ENCODE measurements around the gene WBP4.
"Not testable (repeated sequence)": the region's sequence is repeated elsewhere in the genome, so short reads cannot be mapped to it uniquely, and the experiment has no call there.

Gene WBP4

GRCh38 chr13:41085961-41086585 is 24.8 kb downstream of the WBP4 start:
- no peak for FAIRE-seq

DNA sequence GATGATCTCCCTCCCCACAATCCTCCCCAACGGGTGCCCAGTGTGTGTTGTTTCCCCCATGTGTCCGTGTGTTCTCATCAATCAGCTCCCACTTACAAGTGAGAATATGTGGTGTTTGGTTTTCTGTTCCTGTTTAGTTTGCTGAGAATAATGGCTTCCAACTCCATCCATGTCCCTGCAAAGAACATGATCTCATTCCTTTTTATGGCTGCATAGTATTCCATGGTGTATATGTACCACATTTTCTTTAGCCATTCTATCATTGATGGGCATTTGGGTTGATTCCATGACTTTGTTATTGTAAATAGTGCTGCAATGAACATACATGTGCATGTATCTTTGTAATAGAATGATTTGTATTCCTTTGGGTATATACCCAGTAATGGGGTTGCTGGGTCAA is 34.4 kb downstream of the WBP4 start:
- FAIRE-seq, result not testable (repeated sequence)

- no peak for FAIRE-seq
These were observed 37.5 kb downstream of the WBP4 start for GRCh38 chr13:41098761-41099160.

DNA sequence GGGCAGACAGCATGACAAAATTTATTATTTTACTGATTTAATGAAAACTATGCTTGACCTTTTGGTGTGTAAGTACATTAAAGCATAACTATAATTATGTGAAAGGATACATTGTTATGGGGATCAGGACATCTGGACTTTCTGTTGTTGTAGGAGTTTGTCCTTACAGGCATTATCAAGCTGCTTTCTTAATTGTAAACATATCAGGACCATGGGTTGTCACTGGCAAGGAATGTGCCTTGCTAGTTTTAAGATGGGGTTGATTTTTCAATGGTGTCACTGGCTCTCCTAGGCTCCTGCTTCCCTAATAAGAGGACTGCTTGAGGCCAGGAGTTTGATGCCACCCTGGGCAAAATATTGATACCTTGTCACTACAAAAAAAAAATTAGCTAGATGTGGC is 38.7 kb downstream of the WBP4 start:
- no peak for FAIRE-seq

- FAIRE-seq, result no peak
These were observed 45.8 kb downstream of the WBP4 start for GRCh38 chr13:41107104-41107571.

- no peak for FAIRE-seq
These were observed 46.3 kb downstream of the WBP4 start for GRCh38 chr13:41107584-41108014.

- no peak for FAIRE-seq
These were observed 50.1 kb downstream of the WBP4 start for GRCh38 chr13:41111454-41111853.

DNA sequence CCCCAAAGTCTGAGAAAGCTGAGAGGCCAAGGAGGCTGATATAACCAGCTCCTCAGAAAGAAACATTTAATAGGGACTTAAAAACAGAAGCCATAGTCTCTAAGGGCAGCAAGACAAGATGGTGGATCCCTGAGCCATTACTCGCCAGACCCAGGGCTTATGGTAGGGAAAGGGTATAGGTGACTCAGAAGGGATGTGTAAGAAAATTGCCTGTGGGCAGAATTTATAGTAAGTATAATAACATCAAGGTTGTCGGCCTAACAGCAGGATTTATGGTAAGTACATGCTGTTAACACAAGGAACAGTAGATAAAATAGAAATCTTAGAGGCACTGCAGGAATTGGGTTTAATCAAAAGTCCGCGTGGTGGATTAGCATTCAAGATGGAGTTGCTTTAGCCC is 56.6 kb downstream of the WBP4 start:
- FAIRE-seq, result no peak

GRCh38 chr13:41122838-41123237 is 61.5 kb downstream of the WBP4 start:
- no peak for FAIRE-seq

DNA sequence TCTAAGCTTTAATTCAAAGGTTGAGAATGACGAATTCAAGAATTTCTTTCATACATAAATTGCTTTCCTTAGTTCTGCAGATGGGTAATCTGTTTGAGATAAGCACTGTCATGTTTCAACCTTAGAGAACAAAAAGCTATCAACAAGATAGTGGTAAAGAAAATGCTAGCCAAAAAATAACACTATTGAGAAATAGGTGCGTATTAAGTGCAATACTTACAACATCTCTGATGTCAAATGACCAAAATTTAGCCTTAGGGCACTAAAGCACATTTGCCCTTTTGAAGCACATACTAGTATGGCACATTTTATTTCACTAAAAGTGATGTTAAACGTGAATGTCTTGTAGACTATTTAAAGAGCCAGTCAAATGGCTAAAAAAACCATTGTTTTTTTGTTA is 66.4 kb downstream of the WBP4 start:
- FAIRE-seq, result no peak

DNA sequence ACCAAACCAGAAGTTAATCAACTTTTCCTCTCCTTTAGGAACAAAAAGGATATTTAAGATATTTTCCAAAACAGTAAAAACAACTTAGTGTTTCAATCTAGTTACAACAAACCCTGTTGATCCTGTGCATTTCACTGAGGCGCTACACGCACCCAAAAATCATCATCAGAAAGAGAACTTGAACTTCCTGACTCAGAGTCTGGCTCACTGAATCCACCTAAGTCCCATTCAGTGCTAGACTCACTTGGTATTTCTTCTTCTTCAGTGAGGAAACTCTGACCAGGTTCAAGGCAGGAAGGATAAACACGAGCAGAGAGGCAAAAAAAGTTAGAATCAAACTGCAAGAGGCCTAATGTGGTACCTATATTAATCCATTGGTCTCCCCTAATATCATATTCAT is 69.0 kb downstream of the WBP4 start:
- no peak for FAIRE-seq

DNA sequence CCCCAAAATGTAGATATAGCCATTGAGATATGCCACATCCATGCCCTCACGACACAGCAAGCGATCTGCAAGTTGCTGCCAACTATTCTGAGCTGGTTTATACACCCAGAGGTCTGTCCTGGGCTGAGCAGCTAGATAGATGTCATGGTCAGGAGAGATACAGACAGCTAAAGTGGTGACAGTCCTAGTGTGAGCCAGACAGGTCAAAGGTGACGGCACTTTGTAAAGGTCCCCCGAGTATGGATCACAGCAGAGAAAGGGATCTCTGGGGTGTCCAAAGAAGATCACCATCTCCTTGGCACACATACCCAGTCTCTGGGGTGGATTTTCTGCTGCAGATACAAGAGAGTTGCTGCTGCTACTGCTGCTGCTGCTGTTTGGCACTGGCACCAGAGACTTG is 69.9 kb downstream of the WBP4 start:
- FAIRE-seq, result not testable (repeated sequence)

DNA sequence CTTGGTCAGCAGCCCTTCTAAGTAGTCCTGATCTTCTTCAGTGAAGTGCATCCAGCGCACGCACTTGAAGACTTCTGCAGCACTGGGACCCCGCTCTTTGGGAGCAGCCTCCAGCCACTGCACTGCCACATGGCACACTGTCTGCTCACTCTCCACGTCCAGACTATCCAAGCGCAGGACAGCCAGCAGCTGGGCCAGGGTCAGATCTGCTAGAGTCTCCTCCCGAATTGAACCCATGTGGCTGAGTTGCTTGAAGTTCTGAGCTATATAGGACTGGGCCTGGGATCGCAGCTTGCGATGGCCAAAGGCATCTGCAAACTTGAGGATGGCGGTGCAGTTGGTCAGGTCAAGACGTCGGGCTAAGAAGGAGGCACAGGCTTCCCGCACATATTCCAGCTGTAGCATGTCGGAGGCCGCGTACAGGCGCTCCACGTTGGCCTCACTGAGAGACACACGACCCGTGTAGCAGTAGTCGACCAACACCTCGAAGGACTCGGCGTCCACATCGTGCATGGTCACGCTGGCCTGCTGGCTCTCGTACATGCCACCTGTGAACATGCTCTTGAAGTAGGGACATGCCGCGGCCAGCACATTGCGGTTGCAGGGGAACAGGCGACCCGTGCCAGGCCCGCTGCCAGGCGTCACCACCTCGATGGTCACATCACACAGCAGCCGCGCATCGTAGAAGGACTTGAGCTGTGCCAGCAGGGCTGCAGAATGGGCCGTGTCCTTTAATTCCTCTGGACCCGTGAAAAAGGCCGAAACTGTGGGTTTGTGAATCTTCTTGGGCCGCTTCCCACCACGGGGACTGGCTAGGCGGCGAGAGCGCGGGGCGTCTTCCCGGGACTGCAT is 70.6 kb downstream of the WBP4 start:
- FAIRE-seq, result not testable (repeated sequence)

- peak; percentile 38 for FAIRE-seq
These were observed 71.3 kb downstream of the WBP4 start, which contains the start of gene KBTBD6 for GRCh38 chr13:41132512-41133152. Gene KBTBD6 (minus strand): TSS chr13:41132802. CDS start chr13:41132511, 291 bp downstream.

Data from colon (tissue), 2 donors.